ENCODE data around the gene VAC14. TPM values are rescaled to one million over a fixed set of nuclear protein-coding genes. Genes with fewer than 3 reads are reported as not detected.

The VAC14 gene
- total RNA-seq, 4 donors from 2014 or later: 23.5 to 44.1 (median 29.8) TPM

DNA sequence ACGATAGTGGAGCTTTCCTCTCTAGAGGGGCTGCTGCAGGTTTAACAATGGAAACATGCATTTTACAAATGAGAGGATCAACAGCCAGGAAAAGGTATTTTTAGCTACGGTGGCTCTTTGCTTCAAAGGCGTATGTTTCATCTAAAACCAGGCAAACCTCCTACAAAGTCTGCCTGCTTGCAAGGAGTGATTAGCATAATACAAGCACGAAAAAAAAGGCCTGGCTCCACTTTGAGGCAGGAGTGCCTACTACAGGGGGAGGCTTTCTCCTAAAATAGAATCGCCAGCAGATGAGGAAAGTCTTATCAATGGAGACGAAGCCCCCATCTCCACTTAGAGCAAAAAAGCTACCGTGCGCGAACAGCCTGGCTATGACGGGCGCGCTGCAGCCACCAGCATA lies 88.0 kb downstream of the VAC14 start:
- TF ChIP-seq POLR2A (IDR thresholded peaks at IDR 0.05) (no peak), POLR2AphosphoS5 (IDR thresholded peaks at IDR 0.05) (no peak), EP300 (IDR thresholded peaks at IDR 0.05) (no peak)
- TF ChIP-seq, protein P1, sequence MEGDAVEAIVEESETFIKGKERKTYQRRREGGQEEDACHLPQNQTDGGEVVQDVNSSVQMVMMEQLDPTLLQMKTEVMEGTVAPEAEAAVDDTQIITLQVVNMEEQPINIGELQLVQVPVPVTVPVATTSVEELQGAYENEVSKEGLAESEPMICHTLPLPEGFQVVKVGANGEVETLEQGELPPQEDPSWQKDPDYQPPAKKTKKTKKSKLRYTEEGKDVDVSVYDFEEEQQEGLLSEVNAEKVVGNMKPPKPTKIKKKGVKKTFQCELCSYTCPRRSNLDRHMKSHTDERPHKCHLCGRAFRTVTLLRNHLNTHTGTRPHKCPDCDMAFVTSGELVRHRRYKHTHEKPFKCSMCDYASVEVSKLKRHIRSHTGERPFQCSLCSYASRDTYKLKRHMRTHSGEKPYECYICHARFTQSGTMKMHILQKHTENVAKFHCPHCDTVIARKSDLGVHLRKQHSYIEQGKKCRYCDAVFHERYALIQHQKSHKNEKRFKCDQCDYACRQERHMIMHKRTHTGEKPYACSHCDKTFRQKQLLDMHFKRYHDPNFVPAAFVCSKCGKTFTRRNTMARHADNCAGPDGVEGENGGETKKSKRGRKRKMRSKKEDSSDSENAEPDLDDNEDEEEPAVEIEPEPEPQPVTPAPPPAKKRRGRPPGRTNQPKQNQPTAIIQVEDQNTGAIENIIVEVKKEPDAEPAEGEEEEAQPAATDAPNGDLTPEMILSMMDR (IDR thresholded peaks at IDR 0.05): no peak
- Histone ChIP-seq H3K36me3 (no peaks in the 10 kb centered on the region), H3K4me1 (peaks cover 12 to 93% (median 38%) of the 10 kb centered on the region in 3 donors), H3K27me3 (no peaks in the 10 kb centered on the region), H3K4me3 (no peak overlapping the region), H3K9me3 (no peaks in the 10 kb centered on the region), H3K27ac (peak overlapping the region in 3 of 4 donors; percentile 89 to 96 (median 92))
- 59 to 69% methylated on average over 6 to 11 of the region's 12 CpGs for WGBS, 2 donors (ENCODE audit: low coverage in 1 of 2)
- no peak for ATAC-seq

DNA sequence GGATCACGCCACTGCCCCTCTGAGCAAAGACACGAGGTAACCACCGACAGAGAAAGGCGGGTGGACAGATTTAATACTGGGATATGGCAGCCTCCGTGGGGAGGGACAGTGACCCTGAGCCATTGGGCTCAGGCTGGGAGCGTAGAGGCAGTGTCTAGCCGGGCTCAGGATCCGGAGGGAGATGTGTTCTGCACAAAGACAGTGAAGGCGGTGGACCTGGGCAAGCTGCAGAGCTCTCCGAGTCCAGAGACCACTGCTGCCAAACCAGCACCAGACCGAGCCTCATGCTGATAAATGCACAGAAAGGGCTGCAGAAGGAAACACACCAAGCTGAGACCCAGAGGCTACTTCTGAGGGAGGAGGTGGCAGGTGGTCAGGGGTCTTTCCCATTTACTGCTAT lies 88.6 kb downstream of the VAC14 start:
- Histone ChIP-seq H3K4me1 (peaks cover 12 to 99% (median 43%) of the 10 kb centered on the region in 3 donors), H3K9me3 (no peaks in the 10 kb centered on the region), H3K36me3 (no peaks in the 10 kb centered on the region), H3K27ac (peak overlapping the region in 2 of 4 donors; percentile 89 to 92), H3K4me3 (no peak overlapping the region), H3K27me3 (no peaks in the 10 kb centered on the region)
- no peak for ATAC-seq
- WGBS, 2 donors (ENCODE audit: low coverage in 1 of 2): 43 to 90% methylated on average over 1 to 2 of the region's 11 CpGs
- TF ChIP-seq, protein P1 (IDR thresholded peaks at IDR 0.05): no peak
- no peak for TF ChIP-seq POLR2AphosphoS5 (IDR thresholded peaks at IDR 0.05)
- no peak for TF ChIP-seq EP300 (IDR thresholded peaks at IDR 0.05)
- no peak for TF ChIP-seq POLR2A (IDR thresholded peaks at IDR 0.05)

DNA sequence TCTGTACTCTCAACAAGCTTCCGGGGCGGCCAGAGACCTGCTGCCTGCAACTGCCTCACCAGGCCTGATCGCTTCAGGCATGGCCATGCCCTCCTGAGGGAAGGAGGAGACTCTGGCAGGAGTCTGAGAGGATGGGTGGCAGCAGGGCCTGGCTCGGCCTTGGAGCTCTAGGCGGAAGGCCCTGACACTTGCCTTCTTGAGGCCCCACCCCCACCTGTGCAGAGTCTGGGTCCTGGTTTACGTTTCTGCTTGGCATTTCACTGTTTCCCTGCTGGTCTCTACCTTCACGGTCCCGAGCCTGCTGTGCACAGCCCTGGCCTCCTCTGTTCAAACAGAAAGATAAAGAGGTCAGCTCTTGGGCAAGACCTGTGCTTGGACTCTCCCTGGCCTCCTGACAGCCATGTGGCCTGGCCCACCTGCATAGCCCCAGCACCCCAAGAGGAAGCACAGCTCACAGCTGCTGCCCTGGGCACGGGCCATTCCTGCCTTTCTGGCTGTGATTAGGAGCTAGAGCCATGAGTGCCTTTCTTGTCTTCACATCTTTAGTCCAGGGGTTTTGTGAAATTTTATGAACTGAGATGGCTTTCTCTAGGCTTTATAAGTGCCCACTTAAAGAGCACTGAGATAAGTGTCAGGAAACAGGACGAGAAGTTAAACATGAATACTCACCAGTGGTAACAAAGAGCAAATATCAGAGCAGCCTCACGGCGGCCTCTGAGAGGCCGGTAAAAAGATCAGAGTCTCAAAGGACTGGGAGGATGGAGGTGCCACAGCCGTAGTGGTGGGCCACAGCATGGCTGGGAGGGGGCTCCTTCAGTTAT lies 89.5 kb downstream of the VAC14 start:
- Histone ChIP-seq H3K27ac (peak overlapping the region in 1 of 4 donors; percentile 89), H3K27me3 (no peaks in the 10 kb centered on the region), H3K4me3 (no peak overlapping the region), H3K4me1 (peaks cover 12 to 100% (median 45%) of the 10 kb centered on the region in 3 donors), H3K9me3 (no peaks in the 10 kb centered on the region), H3K36me3 (no peaks in the 10 kb centered on the region)
- TF ChIP-seq POLR2A (IDR thresholded peaks at IDR 0.05) (no peak), EP300 (IDR thresholded peaks at IDR 0.05) (no peak), POLR2AphosphoS5 (IDR thresholded peaks at IDR 0.05) (no peak)
- TF ChIP-seq, protein P1 (IDR thresholded peaks at IDR 0.05): no peak
- no peak for ATAC-seq
- WGBS, 2 donors (ENCODE audit: low coverage in 1 of 2): 84 to 88% methylated on average over 4 to 5 of the region's 14 CpGs

DNA sequence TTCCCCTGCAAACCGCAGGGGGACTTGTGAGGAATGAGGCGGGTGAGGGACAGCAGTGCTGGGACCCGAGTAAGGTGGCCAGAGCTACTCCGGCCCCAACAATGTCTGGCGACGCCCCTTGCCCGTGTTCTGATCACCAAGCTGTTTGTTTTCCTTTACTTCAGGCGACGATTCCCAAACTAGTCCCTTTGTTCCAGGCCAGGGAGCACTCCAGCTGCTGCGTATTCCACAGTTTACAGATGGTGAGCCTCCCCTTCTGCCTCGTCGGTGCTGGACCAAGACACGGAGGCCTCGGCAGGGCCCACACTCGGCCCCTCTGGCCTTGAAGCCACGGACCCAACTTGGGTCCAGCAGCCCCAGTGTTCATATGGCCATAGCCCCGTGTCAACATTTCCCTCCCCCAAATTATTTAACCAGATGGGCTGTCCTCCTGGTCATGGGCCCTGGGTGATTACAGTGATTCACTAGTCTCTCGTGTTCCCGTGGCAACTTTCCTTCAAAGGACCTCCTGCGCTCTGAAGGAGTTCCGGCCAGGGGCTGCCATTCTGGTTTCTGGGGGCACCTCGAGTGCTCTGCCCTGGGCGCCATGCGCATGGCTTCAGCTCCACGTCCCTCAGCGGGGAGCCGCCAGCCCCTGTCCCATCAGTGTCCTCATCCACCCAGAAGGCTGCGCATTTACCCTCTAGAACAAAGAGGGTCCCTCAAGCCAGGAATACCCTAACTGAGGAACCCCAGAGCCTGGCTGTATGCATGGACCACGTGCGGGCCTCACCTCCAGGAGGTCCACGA lies 90.3 kb downstream of the VAC14 start:
- Histone ChIP-seq H3K27ac (peak overlapping the region in 2 of 4 donors; percentile 97 to 98), H3K36me3 (no peaks in the 10 kb centered on the region), H3K9me3 (no peaks in the 10 kb centered on the region), H3K4me1 (peaks cover 7 to 100% (median 40%) of the 10 kb centered on the region in 3 donors), H3K4me3 (no peak overlapping the region), H3K27me3 (no peaks in the 10 kb centered on the region)
- TF ChIP-seq POLR2AphosphoS5 (IDR thresholded peaks at IDR 0.05) (no peak), EP300 (IDR thresholded peaks at IDR 0.05) (no peak)
- no peak for ATAC-seq
- WGBS, 2 donors (ENCODE audit: low coverage in 1 of 2): 88 to 100% methylated on average over 2 to 16 of the region's 31 CpGs

DNA sequence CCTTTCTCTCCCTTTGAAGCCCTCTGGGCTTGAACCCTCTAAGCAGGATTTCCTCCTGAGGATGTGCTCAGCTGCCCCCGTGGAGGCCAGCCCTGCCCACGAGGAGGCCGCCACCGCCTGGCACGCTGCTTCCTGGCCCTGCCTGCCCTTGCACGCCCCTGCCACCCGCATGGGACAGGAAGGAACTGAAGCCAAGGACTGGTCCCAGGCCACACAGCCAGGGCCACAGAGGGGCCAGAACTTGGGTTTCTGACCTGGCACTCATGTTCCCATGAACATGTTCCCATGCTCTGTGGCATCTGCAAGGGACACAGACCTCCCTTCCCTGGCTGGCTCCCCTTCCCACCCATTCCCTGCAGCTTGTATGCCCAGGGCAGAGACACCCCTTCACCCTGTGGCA lies 91.0 kb downstream of the VAC14 start:
- no peak overlapping the region for H3K4me3 ChIP-seq
- no peaks in the 10 kb centered on the region for H3K9me3 ChIP-seq
- peaks cover 6 to 100% (median 37%) of the 10 kb centered on the region in 3 donors for H3K4me1 ChIP-seq
- H3K36me3 ChIP-seq: no peaks in the 10 kb centered on the region
- no peaks in the 10 kb centered on the region for H3K27me3 ChIP-seq
- no peak for ATAC-seq
- no CpG with 5 or more reads among the region's 7 CpGs for WGBS, 2 donors (ENCODE audit: low coverage in 1 of 2)
- H3K27ac ChIP-seq: peak overlapping the region in 3 of 4 donors; percentile 44 to 98 (median 97)
- TF ChIP-seq POLR2AphosphoS5 (IDR thresholded peaks at IDR 0.05) (no peak), POLR2A (IDR thresholded peaks at IDR 0.05) (no peak), EP300 (IDR thresholded peaks at IDR 0.05) (no peak)
- TF ChIP-seq, protein P1 (IDR thresholded peaks at IDR 0.05): no peak
